BJ (cell line): ENCODE measurements around the gene PRR23E. TPM values are rescaled to one million over a fixed set of nuclear protein-coding genes. Genes with fewer than 3 reads are reported as not detected.

Source experiments
- CTCF ChIA-PET: fragments of 350-600 bp; formaldehyde crosslinking; extraction: SDS; loops from one replicate; lab custom pipeline; 2021; ENCODE audit warnings: antibody characterized with exemption, inconsistent platforms; lab: Yijun Ruan, JAX
- POLR2A ChIA-PET: fragments of 300-600 bp; sonication (Branson Sonifier 250); formaldehyde crosslinking; extraction: SDS; loops from one replicate; lab custom pipeline; 2021; ENCODE audit warnings: antibody characterized with exemption; lab: Charles Lee
- DNase-seq: peaks from one replicate; pipeline ENCODE4 v3.0.0-alpha.2; 2011; ENCODE audit warnings: low read depth
- H3K27me3 ChIP-seq: 2 replicates; pipeline ENCODE4 v1.6.0; 2011; ENCODE audit warnings: low read length; ENCODE audit not compliant: control insufficient read depth, insufficient read depth
- H3K36me3 ChIP-seq: 2 replicates; pipeline ENCODE4 v1.5.1; 2011; ENCODE audit warnings: low read length; ENCODE audit not compliant: control insufficient read depth, insufficient read depth
- H3K4me3 ChIP-seq: 2 replicates; pipeline ENCODE4 v1.5.1; 2011; ENCODE audit warnings: low read depth, mild to moderate bottlenecking, control low read depth, low read length
- CTCF ChIP-seq: IDR thresholded peaks from 2 replicates; pipeline ENCODE4 v1.5.1; 2011; ENCODE audit warnings: low read depth, mild to moderate bottlenecking, control low read depth, inconsistent platforms, low read length, moderate library complexity; ENCODE audit not compliant: insufficient read depth
- polyA plus RNA-seq: library from polyadenylated mRNA; depleted of rRNA; stranded (reverse); fragments of >200 nt; gene quantifications from 2 replicates; pipeline ENCODE4 v1.2.3, GENCODE V29; 2011

The PRR23E gene
- polyA plus RNA-seq, 1 experiment: not detected

GRCh38 chr3:127209840-127210653 is 17.1 kb downstream of the PRR23E start:
- TF ChIP-seq CTCF: no peak
- Histone ChIP-seq H3K36me3 (no peaks in the 10 kb centered on the region), H3K27me3 (peaks cover 1% of the 10 kb centered on the region; the same call in 1 of the 2 replicates), H3K4me3 (no peak overlapping the region)
- CTCF ChIA-PET: interaction anchor here (1.2 kb wide), 1 partner anchor 14 kb away, joined by 3 read pairs; no protein-coding TSS in a partner anchor
- POLR2A ChIA-PET: no interaction called here
- no peak for DNase-seq

DNA sequence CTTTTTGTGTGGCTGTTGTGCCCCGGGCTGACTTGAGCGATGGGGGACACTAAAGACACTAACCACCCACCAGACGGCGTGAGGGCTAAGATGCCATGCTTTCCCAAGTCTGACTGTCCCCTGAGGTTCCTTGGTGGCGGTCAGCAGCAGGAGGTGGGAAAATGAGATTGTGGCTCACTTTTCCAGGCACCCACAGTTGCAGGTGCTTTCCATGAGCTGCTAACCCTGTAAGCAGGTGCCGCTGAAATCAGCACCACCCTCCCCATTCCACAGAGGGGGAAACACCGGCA is 17.7 kb downstream of the PRR23E start:
- Histone ChIP-seq H3K4me3 (no peak overlapping the region), H3K27me3 (peaks cover 1% of the 10 kb centered on the region; the same call in 1 of the 2 replicates), H3K36me3 (no peaks in the 10 kb centered on the region)
- CTCF ChIA-PET: no interaction called here
- POLR2A ChIA-PET: no interaction called here
- no peak for TF ChIP-seq CTCF
- no peak for DNase-seq

GRCh38 chr3:127211118-127212060 is 18.5 kb downstream of the PRR23E start:
- no peak for DNase-seq
- POLR2A ChIA-PET: no interaction called here
- no peak for TF ChIP-seq CTCF
- peaks cover 1% of the 10 kb centered on the region; the same call in 1 of the 2 replicates for H3K27me3 ChIP-seq
- no peak overlapping the region for H3K4me3 ChIP-seq
- no peaks in the 10 kb centered on the region for H3K36me3 ChIP-seq
- CTCF ChIA-PET: interaction anchor here (0.8 kb wide), 1 partner anchor 53 kb away, joined by 3 read pairs; no protein-coding TSS in a partner anchor

- no peak overlapping the region for H3K4me3 ChIP-seq
- ChIA-PET CTCF (interaction anchor here (0.8 kb wide), 1 partner anchor 52 kb away, joined by 3 read pairs; no protein-coding TSS in a partner anchor), POLR2A (no interaction called here)
- TF ChIP-seq CTCF: no peak
- peaks cover 1% of the 10 kb centered on the region; the same call in 1 of the 2 replicates for H3K27me3 ChIP-seq
- H3K36me3 ChIP-seq: no peaks in the 10 kb centered on the region
- no peak for DNase-seq
Measured at GRCh38 chr3:127212231-127212630, 19.3 kb downstream of the PRR23E start.

- CTCF ChIA-PET: interaction anchor here (0.8 kb wide), 1 partner anchor 52 kb away, joined by 3 read pairs; no protein-coding TSS in a partner anchor
Measured at GRCh38 chr3:127212711-127213110, 19.8 kb downstream of the PRR23E start.

More at GRCh38 chr3:127212711-127213110, 19.8 kb downstream of the PRR23E start:
- no peak overlapping the region for H3K4me3 ChIP-seq
- POLR2A ChIA-PET: no interaction called here
- peaks cover 1% of the 10 kb centered on the region; the same call in 1 of the 2 replicates for H3K27me3 ChIP-seq
- no peaks in the 10 kb centered on the region for H3K36me3 ChIP-seq
- no peak for DNase-seq
- no peak for TF ChIP-seq CTCF
